Keratinocyte (primary cell): ENCODE data around the gene SSH2. TPM values are rescaled to one million over a fixed set of nuclear protein-coding genes. Genes with fewer than 3 reads are reported as not detected.

Experiments
- DNase-seq: peaks from one replicate; pipeline ENCODE4 v3.0.0-alpha.2; 2011; ENCODE audit warnings: low read depth, missing footprints, low spot score
- FAIRE-seq: peaks from 2 replicates; lab custom pipeline; 2011; peaks lifted over from hg19 to GRCh38; lab: Jason Lieb, UNC
- H2AFZ ChIP-seq: 2 replicates; pipeline ENCODE4 v1.6.0; 2012; ENCODE audit warnings: low read length, control low read depth, inconsistent platforms; ENCODE audit not compliant: control insufficient read depth
- H3K27ac ChIP-seq: 2 replicates; pipeline ENCODE4 v1.5.1; 2011; ENCODE audit warnings: low read length; ENCODE audit not compliant: control insufficient read depth, insufficient read depth
- H3K27me3 ChIP-seq: 3 replicates; pipeline ENCODE4 v1.6.0; 2011; ENCODE audit warnings: low read length; ENCODE audit not compliant: control insufficient read depth, insufficient read depth; ENCODE audit errors: extremely low read depth
- H3K36me3 ChIP-seq, 2 experiments: 2 replicates in 1 of 2; 3 replicates in 1 of 2; pipeline ENCODE4 v1.5.1; 2011; ENCODE audit warnings: low read length in 2 of 2, mild to moderate bottlenecking in 1 of 2; ENCODE audit not compliant: control insufficient read depth in 2 of 2, insufficient read depth in 2 of 2; ENCODE audit errors: extremely low read depth in 1 of 2
- H3K4me1 ChIP-seq: 3 replicates; pipeline ENCODE4 v1.5.1; 2011; ENCODE audit warnings: low read length; ENCODE audit not compliant: control insufficient read depth, insufficient read depth; ENCODE audit errors: extremely low read depth
- H3K4me2 ChIP-seq: 3 replicates; pipeline ENCODE4 v1.6.0; 2011; ENCODE audit warnings: low read depth, low read length; ENCODE audit not compliant: control insufficient read depth, insufficient read depth; ENCODE audit errors: extremely low read depth
- H3K4me3 ChIP-seq, 3 experiments: fragments of 200-600 bp in 1 of 3; sonication (generic) in 1 of 3; 2 replicates in 2 of 3; 3 replicates in 1 of 3; pipeline ENCODE4 v1.5.1; 2011 to 2016; ENCODE audit warnings: low read length in 3 of 3, mild to moderate bottlenecking in 3 of 3, control low read depth in 2 of 3, inconsistent platforms in 1 of 3, low read depth in 1 of 3, mixed read lengths in 1 of 3, mixed run types in 1 of 3, moderate library complexity in 1 of 3; ENCODE audit not compliant: control insufficient read depth in 2 of 3, insufficient read depth in 2 of 3; ENCODE audit errors: extremely low read depth in 1 of 3
- H3K79me2 ChIP-seq: 2 replicates; pipeline ENCODE4 v1.6.0; 2012; ENCODE audit warnings: low read length; ENCODE audit not compliant: control insufficient read depth, insufficient read depth
- H3K9ac ChIP-seq: 3 replicates; pipeline ENCODE4 v1.6.0; 2011; ENCODE audit warnings: low read length; ENCODE audit not compliant: control insufficient read depth, insufficient read depth; ENCODE audit errors: extremely low read depth
- H3K9me1 ChIP-seq: 3 replicates; pipeline ENCODE4 v1.6.0; 2011; ENCODE audit warnings: low read length; ENCODE audit not compliant: control insufficient read depth, insufficient read depth; ENCODE audit errors: extremely low read depth
- H3K9me3 ChIP-seq: 2 replicates; pipeline ENCODE4 v1.5.1; 2012; ENCODE audit warnings: low read depth, low read length; ENCODE audit not compliant: control insufficient read depth
- H4K20me1 ChIP-seq: 3 replicates; pipeline ENCODE4 v1.6.0; 2011; ENCODE audit warnings: low read length; ENCODE audit not compliant: control insufficient read depth, insufficient read depth; ENCODE audit errors: extremely low read depth
- EZH2 ChIP-seq: IDR thresholded peaks from one replicate; pipeline ENCODE4 v1.6.1; 2012; ENCODE audit warnings: inconsistent platforms, mild to moderate bottlenecking, low read length, moderate library complexity
- dilution Hi-C: fragments of 300-500 bp; cut with MboI; formaldehyde crosslinking; loops from one replicate; pipeline ENCODE4 v1.7.0; 2020; ENCODE audit warnings: low sequenced_read_pairs; ENCODE audit not compliant: extremely low pct_ligation_motif_present
- polyA plus RNA-seq, 5 experiments: library from polyadenylated mRNA; depleted of rRNA in 3 of 5; stranded (reverse) in 3 of 5; stranded (forward) in 1 of 5; unstranded in 1 of 5; fragments of >200 nt; gene quantifications; 1 replicate in 1 of 5; 2 replicates in 3 of 5; 3 replicates in 1 of 5; pipeline versions ENCODE4 v1.2.1 to v1.2.3, GENCODE V29; 2011 to 2012; ENCODE audit warnings: missing spikeins in 2 of 5, low read depth in 1 of 5, low replicate concordance in 1 of 5
- TF ChIP-seq, protein P1 (sequence below), 3 experiments: IDR thresholded peaks in 1 of 3; conservative IDR thresholded peaks in 1 of 3; optimal IDR thresholded peaks in 1 of 3; 2 replicates in 2 of 3; 3 replicates in 1 of 3; pipeline versions ENCODE3 to v1.5.1; 2011; ENCODE audit warnings: low read length in 3 of 3, mild to moderate bottlenecking in 3 of 3, moderate library complexity in 2 of 3, control low read depth in 1 of 3, inconsistent platforms in 1 of 3; ENCODE audit not compliant: insufficient read depth in 2 of 3; ENCODE audit errors: extremely low read depth in 1 of 3

Gene SSH2
- polyA plus RNA-seq, 1 donor (not counting 4 experiments of a cell fraction or from before 2014, with no cell fraction given), result 13.9 TPM

DNA sequence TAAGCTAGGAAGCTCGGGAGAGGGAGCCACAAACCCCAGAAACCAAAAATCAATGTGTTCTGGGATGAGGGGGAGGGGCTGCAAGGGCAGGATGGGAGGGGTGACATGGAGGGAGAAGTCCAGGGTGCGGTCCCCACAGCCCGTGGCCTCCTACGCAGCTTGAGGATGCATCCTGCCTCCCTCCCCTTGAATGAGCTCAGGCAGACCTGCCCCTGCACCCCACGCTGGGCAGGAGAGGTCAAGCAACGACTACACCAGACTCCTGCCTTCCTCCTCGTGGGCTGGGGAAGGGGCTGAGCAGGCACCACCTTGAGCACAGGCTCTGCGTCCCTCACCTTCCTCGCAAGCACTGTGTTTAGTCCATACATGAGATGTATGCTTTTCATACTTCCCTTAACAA lies 333.2 kb downstream of the SSH2 start:
- FAIRE-seq (no peak), DNase-seq (no peak)
- Histone ChIP-seq H3K4me1 (peaks cover 24% of the 10 kb centered on the region), H3K9me1 (no peaks in the 10 kb centered on the region), H4K20me1 (no peaks in the 10 kb centered on the region), H3K79me2 (peaks cover 21% of the 10 kb centered on the region), H3K27ac (no peak overlapping the region), H3K4me2 (no peak overlapping the region), H3K4me3 (no peak overlapping the region), H3K9me3 (no peaks in the 10 kb centered on the region), H3K9ac (no peak overlapping the region), H3K36me3 (no peaks in the 10 kb centered on the region), H2AFZ (no peak overlapping the region), H3K27me3 (no peaks in the 10 kb centered on the region)
- no peak for TF ChIP-seq EZH2
- TF ChIP-seq, protein P1, sequence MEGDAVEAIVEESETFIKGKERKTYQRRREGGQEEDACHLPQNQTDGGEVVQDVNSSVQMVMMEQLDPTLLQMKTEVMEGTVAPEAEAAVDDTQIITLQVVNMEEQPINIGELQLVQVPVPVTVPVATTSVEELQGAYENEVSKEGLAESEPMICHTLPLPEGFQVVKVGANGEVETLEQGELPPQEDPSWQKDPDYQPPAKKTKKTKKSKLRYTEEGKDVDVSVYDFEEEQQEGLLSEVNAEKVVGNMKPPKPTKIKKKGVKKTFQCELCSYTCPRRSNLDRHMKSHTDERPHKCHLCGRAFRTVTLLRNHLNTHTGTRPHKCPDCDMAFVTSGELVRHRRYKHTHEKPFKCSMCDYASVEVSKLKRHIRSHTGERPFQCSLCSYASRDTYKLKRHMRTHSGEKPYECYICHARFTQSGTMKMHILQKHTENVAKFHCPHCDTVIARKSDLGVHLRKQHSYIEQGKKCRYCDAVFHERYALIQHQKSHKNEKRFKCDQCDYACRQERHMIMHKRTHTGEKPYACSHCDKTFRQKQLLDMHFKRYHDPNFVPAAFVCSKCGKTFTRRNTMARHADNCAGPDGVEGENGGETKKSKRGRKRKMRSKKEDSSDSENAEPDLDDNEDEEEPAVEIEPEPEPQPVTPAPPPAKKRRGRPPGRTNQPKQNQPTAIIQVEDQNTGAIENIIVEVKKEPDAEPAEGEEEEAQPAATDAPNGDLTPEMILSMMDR (optimal IDR thresholded peaks at IDR 0.05 in 1 of 3, IDR thresholded peaks at IDR 0.05 in 1 of 3, conservative IDR thresholded peaks at IDR 0.05 in 1 of 3; ENCODE audit: extremely low read depth in 1 of 3, insufficient read depth in 2 of 3, low read length in 3 of 3), result no peak
- dilution Hi-C loops, result no loop called here

DNA sequence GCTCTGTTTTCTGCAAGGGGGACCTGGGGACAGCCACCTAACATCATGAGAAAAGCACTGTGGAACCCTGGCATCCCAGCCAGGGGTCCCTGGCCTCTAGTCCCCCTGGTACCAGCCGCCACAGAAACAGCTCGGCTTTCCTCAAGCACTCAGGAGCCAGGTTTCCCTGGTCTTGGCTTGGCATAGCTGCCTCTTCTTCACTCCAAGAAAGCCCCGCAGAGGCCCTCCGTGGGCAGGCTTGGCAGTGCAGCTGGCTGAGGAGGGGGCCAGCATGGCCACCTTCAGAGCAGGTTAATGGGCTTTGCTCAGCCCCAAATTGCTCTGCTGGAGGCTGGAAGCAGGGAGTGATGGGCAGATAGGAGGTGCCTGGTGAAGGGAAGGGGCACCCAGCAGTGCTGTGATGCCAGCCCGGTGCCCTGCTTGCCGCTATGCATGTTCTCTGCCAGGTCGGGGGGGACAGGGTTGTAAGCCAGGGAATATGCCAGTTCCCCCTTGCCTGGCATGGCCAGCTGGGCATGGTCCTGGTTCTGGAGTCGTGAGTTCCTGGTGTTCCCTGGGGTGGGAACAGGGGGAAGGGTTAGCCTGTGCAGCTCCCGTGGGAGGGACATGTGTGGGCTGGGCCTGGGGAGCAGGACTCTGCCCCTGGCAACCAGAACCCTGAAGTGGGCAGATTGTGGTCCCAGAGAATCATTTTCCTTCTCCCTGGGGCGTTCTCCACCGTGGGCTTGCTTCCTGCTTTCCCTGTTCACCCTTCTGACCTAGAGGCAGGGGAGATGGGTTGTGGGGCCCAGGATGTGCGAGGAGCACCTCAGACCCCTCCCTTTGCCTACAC lies 333.9 kb downstream of the SSH2 start:
- DNase-seq (no peak), FAIRE-seq (no peak)
- H3K27ac ChIP-seq, result no peak overlapping the region
- no peaks in the 10 kb centered on the region for H3K9me3 ChIP-seq
- no peaks in the 10 kb centered on the region for H3K36me3 ChIP-seq
- no peak overlapping the region for H2AFZ ChIP-seq
- H3K4me2 ChIP-seq, result no peak overlapping the region
- H3K4me1 ChIP-seq, result peaks cover 30% of the 10 kb centered on the region
- no peaks in the 10 kb centered on the region for H3K27me3 ChIP-seq
- no peak for TF ChIP-seq EZH2
- TF ChIP-seq, protein P1 (optimal IDR thresholded peaks at IDR 0.05 in 1 of 3, IDR thresholded peaks at IDR 0.05 in 1 of 3, conservative IDR thresholded peaks at IDR 0.05 in 1 of 3; ENCODE audit: extremely low read depth in 1 of 3, insufficient read depth in 2 of 3, low read length in 3 of 3), result no peak
- no peak overlapping the region for H3K9ac ChIP-seq
- dilution Hi-C loops, result no loop called here
- no peaks in the 10 kb centered on the region for H4K20me1 ChIP-seq
- H3K4me3 ChIP-seq, result no peak overlapping the region
- H3K9me1 ChIP-seq, result no peaks in the 10 kb centered on the region
- peaks cover 21% of the 10 kb centered on the region for H3K79me2 ChIP-seq
